GM19351 (cell line): Measurements from ENCODE around the gene OR10A3.
"Not testable (repeated sequence)": the region's sequence is repeated elsewhere in the genome, so short reads cannot be mapped to it uniquely, and the experiment has no call there.

Source experiments
- ATAC-seq: cut with Tn5 transposase; IDR thresholded peaks from one replicate; pipeline ENCODE4 v1.9.1; 2021; ENCODE audit warnings: mild to moderate bottlenecking, moderate library complexity; ENCODE audit not compliant: unreplicated experiment

Gene OR10A3

GRCh38 chr11:7941608-7942007, at the start of gene OR10A3:
Gene OR10A3, minus strand, starts transcription at chr11:7941708. Its CDS starts 2,188 bp downstream, at chr11:7939520.
- no peak for ATAC-seq

- not testable (repeated sequence) for ATAC-seq
Observed at GRCh38 chr11:7987560-7987883, 46.0 kb upstream of the OR10A3 start.

- ATAC-seq, result peak; percentile 94
Observed at GRCh38 chr11:7986768-7987559, 45.5 kb upstream of the OR10A3 start, which contains the start of gene EIF3F. Gene EIF3F, plus strand, starts transcription at chr11:7987337. Its CDS starts 16 bp downstream, at chr11:7987353.

- no peak for ATAC-seq
Observed at GRCh38 chr11:7983832-7984590, 42.5 kb upstream of the OR10A3 start.

- no peak for ATAC-seq
Observed at GRCh38 chr11:7982582-7983119, 41.1 kb upstream of the OR10A3 start.

- ATAC-seq, result no peak
Observed at GRCh38 chr11:7981619-7982157, 40.2 kb upstream of the OR10A3 start.

GRCh38 chr11:7977232-7977917, 35.9 kb upstream of the OR10A3 start:
- ATAC-seq, result no peak

- ATAC-seq, result no peak
Observed at GRCh38 chr11:7974668-7975067, 33.2 kb upstream of the OR10A3 start.

GRCh38 chr11:7973011-7973410, 31.5 kb upstream of the OR10A3 start:
- ATAC-seq, result no peak

- no peak for ATAC-seq
Observed at GRCh38 chr11:7971846-7972245, 30.3 kb upstream of the OR10A3 start.

GRCh38 chr11:7969756-7970646, 28.5 kb upstream of the OR10A3 start:
- ATAC-seq, result no peak

- no peak for ATAC-seq
Observed at GRCh38 chr11:7968686-7969085, 27.2 kb upstream of the OR10A3 start.

- no peak for ATAC-seq
Observed at GRCh38 chr11:7967826-7968225, 26.3 kb upstream of the OR10A3 start.

GRCh38 chr11:7967097-7967496, 25.6 kb upstream of the OR10A3 start:
- ATAC-seq, result no peak

GRCh38 chr11:7965386-7965785, 23.9 kb upstream of the OR10A3 start, which contains the start of gene NLRP10:
Gene NLRP10, minus strand, starts transcription at chr11:7965447. Its CDS starts 1,952 bp downstream, at chr11:7963495.
- no peak for ATAC-seq

- no peak for ATAC-seq
Observed at GRCh38 chr11:7964873-7965272, 23.4 kb upstream of the OR10A3 start.

GRCh38 chr11:7964261-7964660, 22.8 kb upstream of the OR10A3 start:
- ATAC-seq, result no peak

GRCh38 chr11:7955191-7955590, 13.7 kb upstream of the OR10A3 start:
- no peak for ATAC-seq

GRCh38 chr11:7949934-7950333, 8.4 kb upstream of the OR10A3 start:
- ATAC-seq, result no peak

- no peak for ATAC-seq
Observed at GRCh38 chr11:7944123-7944522, 2.6 kb upstream of the OR10A3 start.
